GM21576 (cell line): ENCODE measurements around the gene DGKE.

ENCODE experiments used
- ATAC-seq: cut with Tn5 transposase; IDR thresholded peaks from one replicate; pipeline ENCODE4 v1.9.1; 2021; ENCODE audit warnings: mild to moderate bottlenecking, moderate library complexity; ENCODE audit not compliant: unreplicated experiment

Gene DGKE

DNA sequence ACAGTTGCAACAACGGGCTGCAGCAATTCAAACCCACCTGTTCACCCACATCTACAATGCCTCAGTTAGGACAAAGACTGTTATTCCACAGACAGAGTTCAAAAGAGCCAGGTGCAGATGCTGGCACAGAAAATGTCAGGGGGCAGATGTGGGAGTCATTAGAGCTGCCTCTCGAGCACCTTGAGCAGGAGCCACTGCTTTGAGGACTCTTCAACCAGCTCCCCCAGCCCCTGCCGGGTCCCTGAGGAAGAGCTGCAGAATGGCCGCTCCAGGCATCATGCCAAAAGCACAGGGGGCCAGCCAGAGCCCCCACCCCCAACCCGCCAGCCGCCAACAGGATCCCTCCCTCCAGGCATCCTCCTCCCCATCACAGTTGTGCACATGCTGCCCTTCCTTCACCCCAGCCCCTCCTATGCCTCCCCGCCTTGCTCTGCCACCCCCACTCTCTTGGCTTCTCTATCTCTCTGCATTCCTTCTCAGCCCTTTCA lies 21.0 kb upstream of the DGKE start:
- no peak for ATAC-seq

DNA sequence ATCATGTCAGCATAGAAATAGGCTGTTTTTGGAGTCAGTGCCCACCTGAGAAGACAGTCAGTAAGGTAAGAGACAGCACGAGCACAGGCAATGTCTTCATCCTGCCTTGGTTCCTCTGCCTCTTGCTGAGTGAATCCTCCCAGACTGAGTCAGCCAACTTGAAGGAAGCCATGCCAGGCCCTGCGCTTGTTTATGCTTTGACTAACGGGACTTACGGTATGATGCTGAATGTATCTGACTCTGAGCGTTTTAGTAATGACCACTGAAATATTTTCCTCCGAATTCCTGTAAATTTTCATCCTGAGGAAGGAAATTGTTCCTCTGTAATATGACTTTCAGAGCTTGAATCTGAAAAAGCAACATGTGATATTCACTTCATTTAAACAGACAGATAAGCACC lies 18.2 kb upstream of the DGKE start:
- no peak for ATAC-seq

GRCh38 chr17:56817066-56817465 lies 16.9 kb upstream of the DGKE start:
- ATAC-seq = no peak

GRCh38 chr17:56819030-56819429 lies 14.9 kb upstream of the DGKE start:
- ATAC-seq = no peak

DNA sequence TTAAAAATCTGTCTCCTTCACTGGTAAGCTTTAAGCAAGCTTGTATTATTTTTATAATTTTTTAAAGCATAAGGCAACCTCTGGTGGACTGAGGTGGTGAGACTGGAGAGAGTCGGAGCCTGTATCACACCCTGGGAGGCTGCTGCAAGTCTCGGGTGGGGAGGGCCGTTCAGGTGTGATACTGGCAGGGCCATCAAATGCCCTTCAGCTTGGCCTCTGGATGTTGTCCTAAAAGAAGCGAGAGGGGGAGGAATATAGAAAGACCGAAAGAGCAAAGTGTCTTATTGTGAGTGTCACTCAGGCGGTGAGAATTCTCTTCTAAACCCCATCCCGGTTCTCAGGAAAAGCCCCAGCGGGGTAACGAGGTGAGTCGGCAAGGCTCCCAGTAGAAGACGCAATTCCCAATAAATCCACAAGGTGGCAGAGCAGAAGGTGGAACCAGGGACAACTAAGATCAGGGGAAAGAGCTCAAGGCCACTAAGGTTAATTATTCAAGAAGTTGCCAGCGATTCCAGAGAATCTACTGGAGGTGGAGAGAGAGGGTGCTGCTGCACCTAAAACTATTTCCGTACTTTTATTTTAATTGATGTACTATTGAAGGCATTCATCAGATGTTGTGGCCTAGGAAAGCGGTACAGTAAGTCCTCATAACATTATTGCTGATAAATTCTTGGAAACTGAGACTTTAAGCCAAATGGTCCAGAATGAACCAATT lies 14.4 kb upstream of the DGKE start:
- peak; percentile 73 for ATAC-seq

GRCh38 chr17:56820207-56820606 lies 13.7 kb upstream of the DGKE start:
- ATAC-seq = no peak

DNA sequence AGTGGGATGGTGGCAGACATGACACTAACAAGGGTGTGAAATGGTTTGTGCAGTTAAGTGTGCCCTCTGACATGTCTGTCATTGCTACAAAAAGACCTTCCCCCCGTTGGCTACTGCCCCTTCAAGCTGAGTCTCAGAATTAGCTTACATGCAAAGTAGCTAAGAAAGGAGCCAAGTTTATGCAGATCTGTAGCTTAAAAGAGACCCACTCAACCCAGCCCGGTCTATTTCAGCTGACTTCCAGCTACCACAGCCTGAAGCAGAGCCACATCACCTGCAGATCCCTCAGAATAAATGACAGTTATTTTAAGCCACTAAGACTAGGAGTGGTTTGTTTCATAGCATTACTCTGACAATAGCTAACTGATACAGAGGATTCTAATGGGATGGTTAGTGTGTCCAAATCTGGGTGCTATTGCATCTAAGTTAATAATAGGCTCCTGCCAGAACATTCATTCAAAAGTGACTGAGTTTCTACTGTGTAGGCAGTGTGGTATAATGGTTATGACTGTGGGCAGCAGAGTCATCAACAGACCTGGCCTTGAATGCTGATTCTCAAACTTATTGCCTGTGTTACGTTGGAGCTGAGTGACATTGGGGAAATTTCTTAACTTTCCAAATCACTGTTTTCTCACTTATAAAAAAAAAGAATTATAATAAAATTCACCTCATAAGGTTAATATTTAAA lies 12.0 kb upstream of the DGKE start:
- no peak for ATAC-seq

- no peak for ATAC-seq
These were observed 11.2 kb upstream of the DGKE start for GRCh38 chr17:56822725-56823124.

- ATAC-seq = no peak
These were observed 10.1 kb upstream of the DGKE start for GRCh38 chr17:56823848-56824247.

GRCh38 chr17:56824503-56824902 lies 9.4 kb upstream of the DGKE start:
- no peak for ATAC-seq

- ATAC-seq = no peak
These were observed 7.1 kb upstream of the DGKE start for GRCh38 chr17:56826611-56827414.

DNA sequence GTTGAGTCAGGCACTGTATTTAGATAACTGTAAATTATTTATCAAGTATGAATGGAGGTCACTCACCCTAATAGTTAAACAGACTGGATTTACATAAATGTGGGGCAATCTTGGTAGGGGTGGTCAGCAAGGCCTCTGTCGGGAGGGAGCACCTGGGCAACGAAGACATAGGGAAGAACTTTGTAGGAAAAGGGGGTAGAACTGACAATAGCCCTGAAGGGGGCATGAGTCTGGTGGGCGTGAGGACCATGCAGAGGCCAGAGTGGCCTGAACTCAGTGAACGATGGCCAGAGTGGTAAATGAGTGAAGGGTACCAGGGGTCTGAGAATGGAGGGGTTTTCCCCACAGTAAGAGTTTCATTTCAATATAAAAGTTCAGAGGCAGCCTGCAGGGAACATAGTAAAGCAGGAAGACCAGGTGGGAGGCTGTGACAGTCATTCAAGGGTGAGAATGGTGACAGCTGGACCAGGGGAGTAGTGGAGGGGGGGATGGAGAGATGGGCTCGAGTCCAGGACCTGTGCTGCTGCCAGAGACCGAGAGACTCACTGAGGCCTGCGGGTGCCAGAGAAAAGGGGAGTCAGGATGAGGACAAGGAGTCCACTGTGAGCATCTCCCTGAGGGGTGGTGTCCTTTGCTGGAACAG lies 3.1 kb upstream of the DGKE start:
- no peak for ATAC-seq

DNA sequence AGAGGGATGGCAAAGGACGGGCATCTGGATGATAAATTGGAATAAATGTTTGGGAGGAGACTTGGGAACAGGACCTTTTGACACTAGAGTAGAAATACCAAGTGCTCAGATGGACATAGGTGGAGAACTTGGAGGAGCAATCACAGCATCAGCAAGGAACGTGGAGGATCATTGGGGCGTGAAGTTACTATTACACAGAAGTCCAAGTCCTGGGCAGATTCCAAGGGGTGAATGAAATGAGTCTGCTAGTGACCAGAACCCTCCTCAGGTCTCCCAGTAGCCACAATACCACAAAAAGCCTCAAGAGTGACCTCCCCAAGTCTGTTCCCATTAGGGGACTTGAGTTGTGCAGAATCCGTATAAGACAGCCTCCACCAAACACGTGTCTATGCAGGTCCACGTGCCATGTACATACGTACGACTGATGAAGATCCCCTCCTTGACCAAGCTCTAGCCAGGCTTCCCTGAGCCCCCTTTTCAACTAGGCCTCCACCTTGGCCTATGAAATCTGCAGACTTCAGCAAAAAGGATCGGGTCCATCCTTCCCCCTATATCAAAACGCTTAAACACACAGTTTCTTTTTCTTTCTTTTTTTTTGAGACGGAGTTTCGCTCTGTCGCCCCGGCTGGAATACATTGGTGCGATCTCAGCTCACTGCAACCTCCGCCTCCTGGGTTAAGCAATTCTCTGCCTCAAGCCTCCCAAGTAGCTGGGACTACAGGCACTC lies 2.4 kb upstream of the DGKE start:
- no peak for ATAC-seq

GRCh38 chr17:56832446-56832845 lies 1.5 kb upstream of the DGKE start:
- ATAC-seq = no peak

- peak; percentile 38 for ATAC-seq
These were observed 718 bp upstream of the DGKE start for GRCh38 chr17:56833057-56833808.

DNA sequence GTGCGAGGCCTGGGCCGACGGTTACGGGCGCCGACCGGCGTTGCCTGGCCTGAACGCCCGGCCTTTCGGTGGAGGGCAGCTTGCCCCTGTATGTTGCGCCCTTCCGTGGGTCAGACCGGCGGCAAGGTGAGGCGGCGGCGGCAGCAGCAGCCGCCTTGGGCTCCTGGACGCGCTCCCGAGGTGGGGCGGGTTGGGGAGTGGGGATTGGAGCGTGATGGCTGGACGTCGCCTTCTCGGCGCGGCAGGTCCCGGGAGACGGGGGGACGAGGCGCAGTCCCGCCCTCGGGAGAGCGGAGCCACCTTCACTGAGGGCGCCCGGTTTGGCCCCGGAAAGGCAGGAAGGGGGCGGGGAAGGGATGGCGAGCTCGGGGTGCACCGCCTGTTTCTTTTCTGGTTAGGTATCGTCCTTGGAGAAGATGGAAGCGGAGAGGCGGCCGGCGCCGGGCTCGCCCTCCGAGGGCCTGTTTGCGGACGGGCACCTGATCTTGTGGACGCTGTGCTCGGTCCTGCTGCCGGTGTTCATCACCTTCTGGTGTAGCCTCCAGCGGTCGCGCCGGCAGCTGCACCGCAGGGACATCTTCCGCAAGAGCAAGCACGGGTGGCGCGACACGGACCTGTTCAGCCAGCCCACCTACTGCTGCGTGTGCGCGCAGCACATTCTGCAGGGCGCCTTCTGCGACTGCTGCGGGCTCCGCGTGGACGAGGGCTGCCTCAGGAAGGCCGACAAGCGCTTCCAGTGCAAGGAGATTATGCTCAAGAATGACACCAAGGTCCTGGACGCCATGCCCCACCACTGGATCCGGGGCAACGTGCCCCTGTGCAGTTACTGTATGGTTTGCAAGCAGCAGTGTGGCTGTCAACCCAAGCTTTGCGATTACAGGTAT lies 671 bp downstream of the DGKE start:
- peak; percentile 36 for ATAC-seq

GRCh38 chr17:56835264-56835585 lies 1.3 kb downstream of the DGKE start:
- no peak for ATAC-seq

DNA sequence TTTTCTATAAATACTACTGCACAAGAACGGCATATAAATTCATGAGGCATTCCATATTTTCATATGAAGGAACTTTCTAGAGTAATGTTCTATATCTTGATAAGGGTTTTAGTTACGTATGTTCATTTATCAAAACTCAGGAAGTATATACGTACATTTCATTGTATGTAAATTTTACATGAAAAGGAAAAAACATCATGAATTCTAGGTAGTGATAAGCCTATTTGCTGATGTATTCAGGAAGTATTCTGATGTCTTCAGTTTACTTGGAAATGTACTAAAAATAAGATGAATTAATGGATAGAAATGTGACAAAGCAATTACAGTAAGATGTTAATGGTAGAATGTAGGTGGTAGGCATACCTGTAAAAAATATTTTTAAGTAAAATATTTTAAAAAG lies 4.7 kb downstream of the DGKE start:
- ATAC-seq = no peak

GRCh38 chr17:56842577-56842976 lies 8.6 kb downstream of the DGKE start:
- ATAC-seq = no peak
